ENCODE measurements around the gene BMP5.

- no peak for TF ChIP-seq CTCF (IDR thresholded peaks at IDR 0.05; ENCODE audit: low read depth, low read length)
- TF ChIP-seq EZH2phosphoT487 (IDR thresholded peaks at IDR 0.05; ENCODE audit: low read depth) = no peak
Observed at GRCh38 chr6:55836481-55836880, 38.9 kb downstream of the BMP5 start.
